Stimulated activated naive CD8-positive, alpha-beta T cell treated with anti-CD3 and anti-CD28 coated beads, Interleukin-15, amount 100 ng/mL, for 72 hours (primary cell): ENCODE results near the gene ZSCAN18.

Source experiments
- ATAC-seq: fragments of 150-1000 bp; cut with Tn5 transposase; 2 replicates; pipeline ENCODE4 v1.10.0; 2021; ENCODE audit warnings: mild to moderate bottlenecking, moderate library complexity
- DNase-seq, 2 donors: peaks; one replicate each; pipeline ENCODE4 v3.0.0; 2021 to 2022
- H3K27ac Mint-ChIP-seq, 2 donors: one replicate each; pipeline ENCODE4 v1.8.0; 2022; ENCODE audit warnings: mild to moderate bottlenecking in 2 of 2, mixed read lengths in 2 of 2, moderate library complexity in 2 of 2
- H3K27me3 Mint-ChIP-seq: one replicate; pipeline ENCODE4 v1.8.0; 2022; ENCODE audit warnings: mixed read lengths
- H3K4me1 Mint-ChIP-seq: one replicate; pipeline ENCODE4 v1.8.0; 2022; ENCODE audit warnings: mild to moderate bottlenecking, mixed read lengths
- H3K4me3 Mint-ChIP-seq, 2 donors: one replicate each; pipeline ENCODE4 v1.8.0; 2022; ENCODE audit warnings: mild to moderate bottlenecking in 2 of 2, mixed read lengths in 2 of 2, moderate library complexity in 1 of 2
- H3K9me3 Mint-ChIP-seq, 2 donors: one replicate each; pipeline ENCODE4 v1.8.0; 2022; ENCODE audit warnings: mixed read lengths in 2 of 2

Gene ZSCAN18

DNA sequence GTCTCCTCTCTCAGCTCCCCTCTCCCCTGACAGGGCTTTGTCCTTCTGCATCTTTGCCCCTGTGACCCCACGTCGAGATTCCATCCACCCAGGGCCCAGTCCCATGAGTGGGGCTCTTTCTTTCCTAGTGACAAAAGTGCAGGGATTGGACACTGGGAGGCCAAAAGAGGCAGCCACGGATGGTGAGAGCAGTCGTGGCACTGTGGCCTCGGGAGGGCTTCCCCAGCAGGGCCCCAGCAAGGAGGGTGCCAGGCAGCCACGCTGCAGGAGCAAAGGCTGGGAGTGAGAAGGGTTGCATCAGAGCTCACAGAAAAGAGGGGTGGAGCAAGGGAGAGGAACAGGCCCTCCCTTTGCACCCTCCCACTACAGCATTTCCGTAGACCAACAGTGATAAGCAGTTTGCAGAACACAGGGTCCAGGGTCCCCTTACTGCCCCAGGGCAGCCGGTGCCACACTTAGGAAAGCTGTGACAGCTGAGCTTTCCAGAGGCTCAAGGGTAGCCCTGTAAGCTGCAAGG lies 59.3 kb downstream of the ZSCAN18 start:
- no peaks in the 10 kb centered on the region for H3K4me1 Mint-ChIP-seq
- no peak overlapping the region for H3K4me3 Mint-ChIP-seq
- no peak overlapping the region for H3K27ac Mint-ChIP-seq
- H3K9me3 Mint-ChIP-seq, result peaks cover 47 to 75% of the 10 kb centered on the region in 2 donors
- DNase-seq (no peak), ATAC-seq (no peak)
- peaks cover 37% of the 10 kb centered on the region for H3K27me3 Mint-ChIP-seq

- peaks cover 41 to 71% of the 10 kb centered on the region in 2 donors for H3K9me3 Mint-ChIP-seq
- DNase-seq, result no peak
- ATAC-seq, result no peak
- peaks cover 43% of the 10 kb centered on the region for H3K27me3 Mint-ChIP-seq
- H3K4me3 Mint-ChIP-seq, result no peak overlapping the region
- no peak overlapping the region for H3K27ac Mint-ChIP-seq
- H3K4me1 Mint-ChIP-seq, result no peaks in the 10 kb centered on the region
Observed at GRCh38 chr19:58037927-58038687, 59.9 kb downstream of the ZSCAN18 start.

DNA sequence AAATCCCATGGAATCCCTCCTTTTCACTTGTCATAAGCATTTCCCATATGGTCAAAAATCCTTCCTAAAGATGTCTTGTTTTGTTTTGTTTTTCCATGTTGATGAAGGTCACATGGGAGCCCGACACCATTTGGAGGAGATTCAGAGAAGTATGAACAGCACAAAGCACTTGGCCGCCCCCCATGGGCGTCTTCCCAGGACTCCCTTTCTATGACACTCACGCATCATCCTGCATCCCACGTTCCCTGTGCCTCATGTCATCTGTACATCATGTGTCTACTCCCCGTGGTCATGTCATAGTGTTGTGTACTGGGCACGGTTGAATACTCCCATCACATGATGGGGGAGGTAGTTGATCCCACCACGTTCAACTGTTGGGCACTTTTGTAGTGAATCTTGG lies 62.2 kb downstream of the ZSCAN18 start:
- Mint-ChIP-seq H3K9me3 (peaks cover 28 to 54% of the 10 kb centered on the region in 2 donors), H3K27ac (no peak overlapping the region), H3K4me1 (no peaks in the 10 kb centered on the region), H3K4me3 (no peak overlapping the region), H3K27me3 (peaks cover 44% of the 10 kb centered on the region)
- DNase-seq (no peak), ATAC-seq (no peak)

DNA sequence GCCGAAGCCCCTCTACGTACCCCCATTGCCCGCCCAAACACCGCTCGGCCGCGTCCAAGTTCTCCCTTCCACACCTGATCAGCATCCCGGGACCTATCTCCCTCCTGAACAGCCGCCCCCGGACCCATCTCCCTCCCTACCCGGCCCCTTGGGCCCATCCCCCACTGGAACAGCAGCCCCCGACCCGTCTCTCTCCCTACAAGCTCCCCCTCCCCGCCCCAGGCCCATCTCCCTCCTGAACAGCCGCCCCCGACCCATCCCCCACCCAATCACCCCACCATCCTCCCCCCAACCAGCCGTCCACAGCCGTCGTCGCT lies 63.6 kb downstream of the ZSCAN18 start:
- Mint-ChIP-seq H3K27me3 (peaks cover 44% of the 10 kb centered on the region), H3K4me3 (no peak overlapping the region), H3K9me3 (peaks cover 26 to 49% of the 10 kb centered on the region in 2 donors), H3K4me1 (no peaks in the 10 kb centered on the region), H3K27ac (no peak overlapping the region)
- ATAC-seq (no peak), DNase-seq (no peak)
